Measurements from ENCODE around the gene APLNR. TPM values are rescaled to one million over a fixed set of nuclear protein-coding genes. Genes with fewer than 3 reads are reported as not detected.

APLNR gene
- polyA plus RNA-seq, 1 of the 3 experiments (the other 2 are of a cell fraction): 0.03 TPM

DNA sequence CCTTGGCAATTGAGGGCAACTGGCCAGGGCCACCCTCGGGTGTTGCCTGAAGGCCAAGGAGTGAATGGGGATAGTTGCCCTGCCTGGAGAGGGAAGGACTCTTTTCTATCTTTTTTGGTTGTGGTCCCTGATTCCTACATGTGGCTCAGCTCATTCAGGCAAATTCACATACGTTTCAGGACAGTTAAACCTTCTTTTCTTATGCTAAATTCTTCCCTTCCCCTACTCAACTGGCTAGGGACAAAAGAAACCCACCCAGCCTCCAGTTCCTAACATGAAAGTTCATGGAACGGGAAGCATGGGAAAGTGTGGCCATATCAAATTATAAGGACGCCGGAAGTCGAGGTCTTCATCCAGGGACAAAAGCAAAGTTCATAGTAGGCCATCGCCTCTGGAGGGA is 26.3 kb upstream of the APLNR start:
- Histone ChIP-seq H3K4me2 (no peak overlapping the region), H3K4me3 (ENCODE audit: low read depth in 2 of 2, low read length in 1 of 2) (no peak overlapping the region), H3K9ac (no peak overlapping the region), H3K27me3 (ENCODE audit: insufficient read depth) (no peaks in the 10 kb centered on the region), H3K27ac (ENCODE audit: low read depth in 2 of 2, low read length in 1 of 2) (no peak overlapping the region), H3K9me2 (no peaks in the 10 kb centered on the region), H3K36me3 (replicated peaks in 1 of 2; ENCODE audit: control insufficient read depth in 1 of 2, insufficient read depth in 2 of 2, low read length in 1 of 2) (no peaks in the 10 kb centered on the region), H3K79me2 (ENCODE audit: insufficient read depth) (no peaks in the 10 kb centered on the region), H3K9me3 (no peaks in the 10 kb centered on the region), H3F3A (replicated peaks; ENCODE audit: insufficient read depth) (no peaks in the 10 kb centered on the region), H3K4me1 (ENCODE audit: control insufficient read depth in 1 of 2, insufficient read depth in 2 of 2, low read depth in 1 of 2, low read length in 1 of 2) (no peaks in the 10 kb centered on the region), H4K20me1 (ENCODE audit: insufficient read depth) (no peaks in the 10 kb centered on the region), H2AFZ (ENCODE audit: low read depth) (no peak overlapping the region)
- ChIA-PET POLR2A (no interaction called here), CTCF (interaction anchor here (1.1 to 5.6 kb wide), 2 partner anchors 12 to 14 kb away, joined by 6 to 27 read pairs; no protein-coding TSS in a partner anchor)
- no peak for DNase-seq
- 64% methylated on average over 7 of the region's 7 CpGs for WGBS (ENCODE audit: low lambda C conversion rate)
- TF ChIP-seq CHD2 (IDR thresholded peaks at IDR 0.05; ENCODE audit: low read length, partially characterized antibody) (no peak), FOXM1 (IDR thresholded peaks at IDR 0.05; ENCODE audit: low read depth) (no peak)

DNA sequence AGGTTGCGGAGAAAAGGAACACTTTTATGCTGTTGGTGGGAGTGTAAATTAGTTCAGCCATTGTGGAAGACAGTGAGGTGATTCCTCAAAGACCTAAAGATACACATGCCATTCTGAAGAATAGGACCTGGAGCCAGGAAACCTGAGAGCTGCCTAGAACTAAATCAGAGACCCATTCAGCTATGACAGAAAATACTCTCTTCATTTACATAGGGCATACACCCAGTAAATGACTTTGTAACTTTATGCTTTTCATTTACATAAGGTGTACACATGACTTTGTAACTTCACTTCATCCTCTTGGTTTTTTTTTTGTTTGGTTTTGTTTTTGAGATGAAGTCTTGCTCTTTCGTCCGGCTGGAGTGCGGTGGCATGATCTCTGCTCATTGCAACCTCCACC is 25.1 kb upstream of the APLNR start:
- Histone ChIP-seq H3K27ac (ENCODE audit: low read depth in 2 of 2, low read length in 1 of 2) (no peak overlapping the region), H2AFZ (ENCODE audit: low read depth) (no peak overlapping the region), H3K9me3 (no peaks in the 10 kb centered on the region), H4K20me1 (ENCODE audit: insufficient read depth) (no peaks in the 10 kb centered on the region), H3K36me3 (replicated peaks in 1 of 2; ENCODE audit: control insufficient read depth in 1 of 2, insufficient read depth in 2 of 2, low read length in 1 of 2) (no peaks in the 10 kb centered on the region), H3K4me1 (ENCODE audit: control insufficient read depth in 1 of 2, insufficient read depth in 2 of 2, low read depth in 1 of 2, low read length in 1 of 2) (no peaks in the 10 kb centered on the region), H3K79me2 (ENCODE audit: insufficient read depth) (no peaks in the 10 kb centered on the region), H3K4me3 (ENCODE audit: low read depth in 2 of 2, low read length in 1 of 2) (no peak overlapping the region), H3K27me3 (ENCODE audit: insufficient read depth) (no peaks in the 10 kb centered on the region), H3F3A (replicated peaks; ENCODE audit: insufficient read depth) (no peaks in the 10 kb centered on the region), H3K4me2 (no peak overlapping the region), H3K9ac (no peak overlapping the region), H3K9me2 (no peaks in the 10 kb centered on the region)
- no peak for DNase-seq
- POLR2A ChIA-PET: no interaction called here
- CTCF ChIA-PET: interaction anchor here (0.6 to 4.6 kb wide), 2 partner anchors 12 to 15 kb away, joined by 3 to 28 read pairs; no protein-coding TSS in a partner anchor
- TF ChIP-seq, protein P1, sequence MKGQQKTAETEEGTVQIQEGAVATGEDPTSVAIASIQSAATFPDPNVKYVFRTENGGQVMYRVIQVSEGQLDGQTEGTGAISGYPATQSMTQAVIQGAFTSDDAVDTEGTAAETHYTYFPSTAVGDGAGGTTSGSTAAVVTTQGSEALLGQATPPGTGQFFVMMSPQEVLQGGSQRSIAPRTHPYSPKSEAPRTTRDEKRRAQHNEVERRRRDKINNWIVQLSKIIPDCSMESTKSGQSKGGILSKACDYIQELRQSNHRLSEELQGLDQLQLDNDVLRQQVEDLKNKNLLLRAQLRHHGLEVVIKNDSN (IDR thresholded peaks at IDR 0.05; ENCODE audit: borderline replicate concordance, low read depth): no peak
- TF ChIP-seq, protein P2, sequence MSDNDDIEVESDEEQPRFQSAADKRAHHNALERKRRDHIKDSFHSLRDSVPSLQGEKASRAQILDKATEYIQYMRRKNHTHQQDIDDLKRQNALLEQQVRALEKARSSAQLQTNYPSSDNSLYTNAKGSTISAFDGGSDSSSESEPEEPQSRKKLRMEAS (IDR thresholded peaks at IDR 0.05; ENCODE audit: low read depth): no peak
- TF ChIP-seq FOSL2 (IDR thresholded peaks at IDR 0.05; ENCODE audit: borderline replicate concordance, low read depth): no peak
- no peak for TF ChIP-seq SMC3 (IDR thresholded peaks at IDR 0.05; ENCODE audit: low read depth, low read length)
- no peak for TF ChIP-seq RXRA (IDR thresholded peaks at IDR 0.05; ENCODE audit: borderline replicate concordance, low read depth)
- no peak for TF ChIP-seq EP300 (IDR thresholded peaks at IDR 0.05; ENCODE audit: borderline replicate concordance in 1 of 2, low read depth in 1 of 2, low read length in 1 of 2)
- TF ChIP-seq EZH2phosphoT487 (IDR thresholded peaks at IDR 0.05; ENCODE audit: borderline replicate concordance, low read depth): no peak
- TF ChIP-seq FOXM1 (IDR thresholded peaks at IDR 0.05; ENCODE audit: low read depth): no peak
- no peak for TF ChIP-seq MEF2A (IDR thresholded peaks at IDR 0.05; ENCODE audit: borderline replicate concordance, low read depth)
- TF ChIP-seq, protein P3, sequence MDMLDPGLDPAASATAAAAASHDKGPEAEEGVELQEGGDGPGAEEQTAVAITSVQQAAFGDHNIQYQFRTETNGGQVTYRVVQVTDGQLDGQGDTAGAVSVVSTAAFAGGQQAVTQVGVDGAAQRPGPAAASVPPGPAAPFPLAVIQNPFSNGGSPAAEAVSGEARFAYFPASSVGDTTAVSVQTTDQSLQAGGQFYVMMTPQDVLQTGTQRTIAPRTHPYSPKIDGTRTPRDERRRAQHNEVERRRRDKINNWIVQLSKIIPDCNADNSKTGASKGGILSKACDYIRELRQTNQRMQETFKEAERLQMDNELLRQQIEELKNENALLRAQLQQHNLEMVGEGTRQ (IDR thresholded peaks at IDR 0.05; ENCODE audit: borderline replicate concordance, low read depth, low read length): no peak
- TF ChIP-seq, protein P4, sequence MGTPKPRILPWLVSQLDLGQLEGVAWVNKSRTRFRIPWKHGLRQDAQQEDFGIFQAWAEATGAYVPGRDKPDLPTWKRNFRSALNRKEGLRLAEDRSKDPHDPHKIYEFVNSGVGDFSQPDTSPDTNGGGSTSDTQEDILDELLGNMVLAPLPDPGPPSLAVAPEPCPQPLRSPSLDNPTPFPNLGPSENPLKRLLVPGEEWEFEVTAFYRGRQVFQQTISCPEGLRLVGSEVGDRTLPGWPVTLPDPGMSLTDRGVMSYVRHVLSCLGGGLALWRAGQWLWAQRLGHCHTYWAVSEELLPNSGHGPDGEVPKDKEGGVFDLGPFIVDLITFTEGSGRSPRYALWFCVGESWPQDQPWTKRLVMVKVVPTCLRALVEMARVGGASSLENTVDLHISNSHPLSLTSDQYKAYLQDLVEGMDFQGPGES (IDR thresholded peaks at IDR 0.05; ENCODE audit: low read depth, low read length): no peak
- TF ChIP-seq CHD2 (IDR thresholded peaks at IDR 0.05; ENCODE audit: low read length, partially characterized antibody): no peak
- no peak for TF ChIP-seq TCF12 (IDR thresholded peaks at IDR 0.05)
- no peak for TF ChIP-seq SIN3A (IDR thresholded peaks at IDR 0.05; ENCODE audit: borderline replicate concordance, low read depth, low read length)
- no peak for TF ChIP-seq RFX5 (IDR thresholded peaks at IDR 0.05; ENCODE audit: low read length)
- TF ChIP-seq, protein P5, sequence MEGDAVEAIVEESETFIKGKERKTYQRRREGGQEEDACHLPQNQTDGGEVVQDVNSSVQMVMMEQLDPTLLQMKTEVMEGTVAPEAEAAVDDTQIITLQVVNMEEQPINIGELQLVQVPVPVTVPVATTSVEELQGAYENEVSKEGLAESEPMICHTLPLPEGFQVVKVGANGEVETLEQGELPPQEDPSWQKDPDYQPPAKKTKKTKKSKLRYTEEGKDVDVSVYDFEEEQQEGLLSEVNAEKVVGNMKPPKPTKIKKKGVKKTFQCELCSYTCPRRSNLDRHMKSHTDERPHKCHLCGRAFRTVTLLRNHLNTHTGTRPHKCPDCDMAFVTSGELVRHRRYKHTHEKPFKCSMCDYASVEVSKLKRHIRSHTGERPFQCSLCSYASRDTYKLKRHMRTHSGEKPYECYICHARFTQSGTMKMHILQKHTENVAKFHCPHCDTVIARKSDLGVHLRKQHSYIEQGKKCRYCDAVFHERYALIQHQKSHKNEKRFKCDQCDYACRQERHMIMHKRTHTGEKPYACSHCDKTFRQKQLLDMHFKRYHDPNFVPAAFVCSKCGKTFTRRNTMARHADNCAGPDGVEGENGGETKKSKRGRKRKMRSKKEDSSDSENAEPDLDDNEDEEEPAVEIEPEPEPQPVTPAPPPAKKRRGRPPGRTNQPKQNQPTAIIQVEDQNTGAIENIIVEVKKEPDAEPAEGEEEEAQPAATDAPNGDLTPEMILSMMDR (IDR thresholded peaks at IDR 0.05): no peak
- TF ChIP-seq TAF1 (IDR thresholded peaks at IDR 0.05; ENCODE audit: borderline replicate concordance, low read depth, low read length): no peak
- no peak for TF ChIP-seq MXI1 (IDR thresholded peaks at IDR 0.05; ENCODE audit: low read depth, low read length)
- WGBS (ENCODE audit: low lambda C conversion rate): 57% methylated on average over 4 of the region's 4 CpGs
